ENCODE measurements around the gene FSTL5.

FSTL5 gene

GRCh38 chr4:161345741-161346140, 818.1 kb downstream of the FSTL5 start:
- no peak for DNase-seq (ENCODE audit: low read depth in 2 of 3, low spot score in 2 of 3)

GRCh38 chr4:161343569-161343950, 820.2 kb downstream of the FSTL5 start:
- DNase-seq (ENCODE audit: low read depth in 2 of 3, low spot score in 2 of 3): no peak

- no peak for DNase-seq (ENCODE audit: low read depth in 2 of 3, low spot score in 2 of 3)
Measured at GRCh38 chr4:161342881-161343568, 820.8 kb downstream of the FSTL5 start.

GRCh38 chr4:161336621-161337020, 827.2 kb downstream of the FSTL5 start:
- DNase-seq (ENCODE audit: low read depth in 2 of 3, low spot score in 2 of 3): no peak

GRCh38 chr4:161336016-161336530, 827.7 kb downstream of the FSTL5 start:
- no peak for DNase-seq (ENCODE audit: low read depth in 2 of 3, low spot score in 2 of 3)
